HEK293 (cell line): Measurements from ENCODE around the gene FNTB.

Experiments used
- CTCF ChIA-PET: fragments of 350-600 bp; formaldehyde crosslinking; extraction: SDS; loops from one replicate; lab custom pipeline; 2021; ENCODE audit warnings: antibody characterized with exemption; lab: Yijun Ruan, JAX
- POLR2A ChIA-PET: fragments of 300-600 bp; formaldehyde crosslinking; extraction: SDS; loops from one replicate; lab custom pipeline; 2020; ENCODE audit warnings: antibody characterized with exemption, inconsistent platforms; lab: Yijun Ruan, JAX
- H3K27ac ChIP-seq: fragments of 200-500 bp; sonication (Bioruptor generic); 2 replicates; pipeline ENCODE4 v1.5.1; 2014; ENCODE audit warnings: low read depth, low read length, control low read depth, inconsistent platforms; ENCODE audit errors: extremely low read depth
- H3K36me3 ChIP-seq, 2 experiments: fragments of 200-500 bp in 1 of 2; sonication (Bioruptor generic) in 1 of 2; 1 replicate in 1 of 2; 2 replicates in 1 of 2; pipeline ENCODE4 v1.5.1; 2014 to 2017; ENCODE audit warnings: inconsistent platforms in 2 of 2, low read length in 2 of 2; ENCODE audit not compliant: control insufficient read depth in 2 of 2, insufficient read depth in 1 of 2
- H3K4me1 ChIP-seq: fragments of 200-500 bp; sonication (Bioruptor generic); 2 replicates; pipeline ENCODE4 v1.5.1; 2014; ENCODE audit warnings: mild to moderate bottlenecking, low read length, inconsistent platforms; ENCODE audit not compliant: control insufficient read depth, insufficient read depth
- H3K4me3 ChIP-seq: 2 replicates; pipeline ENCODE4 v1.5.1; 2011; ENCODE audit warnings: low read depth, mild to moderate bottlenecking, control low read depth, low read length, moderate library complexity
- H3K9me3 ChIP-seq: fragments of 200-500 bp; sonication (Bioruptor generic); 2 replicates; pipeline ENCODE4 v1.5.1; 2014; ENCODE audit warnings: low read depth, low read length, inconsistent platforms; ENCODE audit not compliant: control insufficient read depth, insufficient read depth
- BCL11B ChIP-seq: fragments of 450-650 bp; formaldehyde crosslinking; IDR thresholded peaks from 2 replicates; pipeline ENCODE4 v1.5.1; 2016; ENCODE audit warnings: low read depth, missing biosample characterization, missing genetic modification characterization
- MYNN ChIP-seq: fragments of 450-650 bp; formaldehyde crosslinking; IDR thresholded peaks from 2 replicates; pipeline ENCODE4 v1.5.1; 2016; ENCODE audit warnings: missing biosample characterization, missing genetic modification characterization, borderline replicate concordance
- PRDM1 ChIP-seq: fragments of 450-650 bp; formaldehyde crosslinking; IDR thresholded peaks from 2 replicates; pipeline ENCODE4; 2016; ENCODE audit warnings: missing biosample characterization, missing genetic modification characterization
- ZBTB26 ChIP-seq: fragments of 450-650 bp; formaldehyde crosslinking; optimal IDR thresholded peaks from 2 replicates; pipeline ENCODE3; 2016; ENCODE audit warnings: missing biosample characterization, mild to moderate bottlenecking, missing genetic modification characterization
- ZNF112 ChIP-seq: fragments of 450-650 bp; formaldehyde crosslinking; IDR thresholded peaks from 2 replicates; pipeline ENCODE4 v1.5.0; 2017; ENCODE audit warnings: missing biosample characterization, missing genetic modification characterization
- ZNF157 ChIP-seq: fragments of 450-650 bp; formaldehyde crosslinking; IDR thresholded peaks from 2 replicates; pipeline ENCODE4 v1.5.1; 2016; ENCODE audit warnings: missing biosample characterization, missing genetic modification characterization
- ZNF18 ChIP-seq: fragments of 450-650 bp; formaldehyde crosslinking; IDR thresholded peaks from 2 replicates; pipeline ENCODE4 v1.5.1; 2016; ENCODE audit warnings: missing biosample characterization, missing genetic modification characterization
- ZNF23 ChIP-seq: fragments of 450-650 bp; formaldehyde crosslinking; IDR thresholded peaks from 2 replicates; pipeline ENCODE4 v1.5.1; 2016; ENCODE audit warnings: missing biosample characterization, missing genetic modification characterization, borderline replicate concordance
- ZNF280C ChIP-seq: fragments of 450-650 bp; formaldehyde crosslinking; IDR thresholded peaks from 2 replicates; pipeline ENCODE4 v1.5.1; 2016; ENCODE audit warnings: missing biosample characterization, missing genetic modification characterization
- ZNF324 ChIP-seq: fragments of 450-650 bp; formaldehyde crosslinking; IDR thresholded peaks from 2 replicates; pipeline ENCODE4 v1.5.1; 2016; ENCODE audit warnings: missing biosample characterization, missing genetic modification characterization
- ZNF350 ChIP-seq: fragments of 450-650 bp; formaldehyde crosslinking; IDR thresholded peaks from 2 replicates; pipeline ENCODE4 v1.5.0; 2017; ENCODE audit warnings: missing biosample characterization, mild to moderate bottlenecking, missing genetic modification characterization
- ZNF426 ChIP-seq: fragments of 450-650 bp; formaldehyde crosslinking; IDR thresholded peaks from 2 replicates; pipeline ENCODE4 v1.5.1; 2017; ENCODE audit warnings: missing biosample characterization, missing genetic modification characterization, mild to moderate bottlenecking, inconsistent platforms, moderate library complexity
- ZNF501 ChIP-seq: fragments of 450-650 bp; formaldehyde crosslinking; IDR thresholded peaks from 2 replicates; pipeline ENCODE4 v1.5.1; 2016; ENCODE audit warnings: missing biosample characterization, missing genetic modification characterization
- ZNF529 ChIP-seq: fragments of 450-650 bp; formaldehyde crosslinking; IDR thresholded peaks from 2 replicates; pipeline ENCODE4 v1.5.1; 2017; ENCODE audit warnings: missing genetic modification characterization, missing biosample characterization; ENCODE audit not compliant: insufficient replicate concordance
- ZNF585B ChIP-seq: fragments of 450-650 bp; formaldehyde crosslinking; IDR thresholded peaks from 2 replicates; pipeline ENCODE4 v1.5.1; 2016; ENCODE audit warnings: missing biosample characterization, missing genetic modification characterization
- ZNF600 ChIP-seq: fragments of 450-650 bp; formaldehyde crosslinking; IDR thresholded peaks from 2 replicates; pipeline ENCODE4 v1.5.1; 2016; ENCODE audit warnings: missing biosample characterization, missing genetic modification characterization
- ZNF610 ChIP-seq: fragments of 450-650 bp; formaldehyde crosslinking; IDR thresholded peaks from 2 replicates; pipeline ENCODE4 v1.5.1; 2016; ENCODE audit warnings: missing biosample characterization, missing genetic modification characterization, borderline replicate concordance
- ZNF621 ChIP-seq: fragments of 450-650 bp; formaldehyde crosslinking; IDR thresholded peaks from 2 replicates; pipeline ENCODE4 v1.5.1; 2017; ENCODE audit warnings: missing biosample characterization, missing genetic modification characterization
- ZNF639 ChIP-seq: fragments of 450-650 bp; formaldehyde crosslinking; IDR thresholded peaks from 2 replicates; pipeline ENCODE4 v1.5.1; 2016; ENCODE audit warnings: missing biosample characterization, missing genetic modification characterization
- ZNF654 ChIP-seq: fragments of 450-650 bp; formaldehyde crosslinking; IDR thresholded peaks from 2 replicates; pipeline ENCODE4 v1.5.1; 2016; ENCODE audit warnings: low read depth, missing biosample characterization, missing genetic modification characterization
- ZNF692 ChIP-seq: fragments of 450-650 bp; formaldehyde crosslinking; IDR thresholded peaks from 2 replicates; pipeline ENCODE4 v1.5.1; 2016; ENCODE audit warnings: missing biosample characterization, missing genetic modification characterization
- ZNF704 ChIP-seq: fragments of 450-650 bp; formaldehyde crosslinking; IDR thresholded peaks from 2 replicates; pipeline ENCODE4 v1.5.1; 2016; ENCODE audit warnings: missing biosample characterization, missing genetic modification characterization
- ZNF747 ChIP-seq: fragments of 450-650 bp; formaldehyde crosslinking; IDR thresholded peaks from 2 replicates; pipeline ENCODE4 v1.5.1; 2016; ENCODE audit warnings: missing biosample characterization, missing genetic modification characterization
- ZNF785 ChIP-seq: fragments of 450-650 bp; formaldehyde crosslinking; IDR thresholded peaks from 2 replicates; pipeline ENCODE4 v1.5.1; 2016; ENCODE audit warnings: missing biosample characterization, missing genetic modification characterization
- ZSCAN5A ChIP-seq: fragments of 450-650 bp; formaldehyde crosslinking; IDR thresholded peaks from 2 replicates; pipeline ENCODE4 v1.5.1; 2016; ENCODE audit warnings: missing biosample characterization, missing genetic modification characterization
- ZXDB ChIP-seq: fragments of 450-650 bp; formaldehyde crosslinking; IDR thresholded peaks from 2 replicates; pipeline ENCODE4 v1.5.1; 2016; ENCODE audit warnings: missing biosample characterization, missing genetic modification characterization

The FNTB gene

GRCh38 chr14:65079201-65079600, 92.5 kb downstream of the FNTB start:
- no peak overlapping the region for H3K27ac ChIP-seq
- ChIA-PET CTCF (interaction anchor here (0.6 kb wide), 1 partner anchor 20 kb away, joined by 3 read pairs; no protein-coding TSS in a partner anchor), POLR2A (no interaction called here)
- no peaks in the 10 kb centered on the region for H3K4me1 ChIP-seq
- H3K4me3 ChIP-seq = no peak overlapping the region
- H3K9me3 ChIP-seq = no peaks in the 10 kb centered on the region
- TF ChIP-seq ZXDB (no peak), ZNF621 (no peak), ZNF747 (tag by site-specific recombination) (no peak), ZNF785 (tag by site-specific recombination) (no peak), ZNF350 (no peak), ZNF639 (no peak), ZNF585B (tag by site-specific recombination) (no peak), ZBTB26 (no peak), ZNF426 (tag by site-specific recombination) (no peak), ZNF280C (tag by site-specific recombination) (no peak), ZNF18 (tag by site-specific recombination) (no peak), MYNN (tag by site-specific recombination) (no peak), ZNF610 (tag by site-specific recombination) (no peak)
- peaks cover 16 to 88% of the 10 kb centered on the region in 2 experiments for H3K36me3 ChIP-seq

- Histone ChIP-seq H3K4me3 (no peak overlapping the region), H3K27ac (no peak overlapping the region), H3K4me1 (no peaks in the 10 kb centered on the region), H3K36me3 (peaks cover 22 to 85% of the 10 kb centered on the region in 2 experiments), H3K9me3 (no peaks in the 10 kb centered on the region)
- POLR2A ChIA-PET = interaction anchor here (0.7 kb wide), 1 partner anchor 23 kb away, joined by 3 read pairs; no protein-coding TSS in a partner anchor
- CTCF ChIA-PET = no interaction called here
- no peak for TF ChIP-seq ZNF704 (tag by site-specific recombination)
- no peak for TF ChIP-seq ZNF157 (tag by site-specific recombination)
- TF ChIP-seq ZNF501 (tag by site-specific recombination) = no peak
- no peak for TF ChIP-seq ZNF324 (tag by site-specific recombination)
- no peak for TF ChIP-seq ZNF112
- TF ChIP-seq ZNF654 (tag by site-specific recombination) = no peak
- TF ChIP-seq PRDM1 (tag by site-specific recombination) = no peak
- no peak for TF ChIP-seq ZNF600 (tag by site-specific recombination)
- TF ChIP-seq ZSCAN5A (tag by site-specific recombination) = no peak
- no peak for TF ChIP-seq ZNF692
- TF ChIP-seq ZNF529 = no peak
- TF ChIP-seq ZNF23 (tag by site-specific recombination) = no peak
- TF ChIP-seq BCL11B (tag by site-specific recombination) = no peak
Observed at GRCh38 chr14:65079768-65080167, 93.1 kb downstream of the FNTB start.
